Esophagus muscularis mucosa (tissue), 3 donors: ENCODE results near the gene BBIP1.

ENCODE experiments used
- POLR2A ChIP-seq: fragments of 450-650 bp; IDR thresholded peaks from one replicate; pipeline ENCODE4 v1.6.1; 2017; ENCODE audit warnings: antibody characterized with exemption, moderate library complexity, mild to moderate bottlenecking, low read depth
- TF ChIP-seq, protein P1 (sequence below), 3 experiments: fragments of 200-600 bp in 2 of 3; fragments of 450-650 bp in 1 of 3; sonication (generic) in 2 of 3; IDR thresholded peaks; one replicate each; pipeline ENCODE4 v1.5.1; 2017 to 2019; ENCODE audit warnings: antibody characterized with exemption in 3 of 3, mild to moderate bottlenecking in 2 of 3, moderate library complexity in 1 of 3

DNA sequence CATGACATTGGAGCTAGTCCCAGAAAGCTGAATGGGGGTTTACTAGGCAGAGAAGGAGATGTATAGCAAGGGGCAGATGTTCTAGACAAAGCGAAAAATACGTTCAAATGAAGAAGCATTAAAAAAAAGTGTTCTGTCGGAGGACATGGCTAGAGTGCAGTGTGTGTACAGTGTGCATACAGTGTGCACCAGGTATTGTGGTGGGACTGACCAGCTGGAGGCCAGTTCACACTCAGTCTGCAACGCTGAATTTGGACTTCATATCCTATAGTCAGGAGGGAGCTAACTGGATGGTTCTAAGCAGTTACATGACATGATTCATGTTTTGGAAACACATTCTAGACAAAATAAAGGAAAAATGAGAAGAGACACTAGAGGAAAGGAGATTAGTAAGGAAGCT lies 8.8 kb downstream of the BBIP1 start:
- TF ChIP-seq, protein P1, sequence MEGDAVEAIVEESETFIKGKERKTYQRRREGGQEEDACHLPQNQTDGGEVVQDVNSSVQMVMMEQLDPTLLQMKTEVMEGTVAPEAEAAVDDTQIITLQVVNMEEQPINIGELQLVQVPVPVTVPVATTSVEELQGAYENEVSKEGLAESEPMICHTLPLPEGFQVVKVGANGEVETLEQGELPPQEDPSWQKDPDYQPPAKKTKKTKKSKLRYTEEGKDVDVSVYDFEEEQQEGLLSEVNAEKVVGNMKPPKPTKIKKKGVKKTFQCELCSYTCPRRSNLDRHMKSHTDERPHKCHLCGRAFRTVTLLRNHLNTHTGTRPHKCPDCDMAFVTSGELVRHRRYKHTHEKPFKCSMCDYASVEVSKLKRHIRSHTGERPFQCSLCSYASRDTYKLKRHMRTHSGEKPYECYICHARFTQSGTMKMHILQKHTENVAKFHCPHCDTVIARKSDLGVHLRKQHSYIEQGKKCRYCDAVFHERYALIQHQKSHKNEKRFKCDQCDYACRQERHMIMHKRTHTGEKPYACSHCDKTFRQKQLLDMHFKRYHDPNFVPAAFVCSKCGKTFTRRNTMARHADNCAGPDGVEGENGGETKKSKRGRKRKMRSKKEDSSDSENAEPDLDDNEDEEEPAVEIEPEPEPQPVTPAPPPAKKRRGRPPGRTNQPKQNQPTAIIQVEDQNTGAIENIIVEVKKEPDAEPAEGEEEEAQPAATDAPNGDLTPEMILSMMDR (IDR thresholded peaks at IDR 0.05): no peak
- no peak for TF ChIP-seq POLR2A
